HepG2 (cell line): ENCODE data around the gene ZBED3. TPM values are rescaled to one million over a fixed set of nuclear protein-coding genes. Genes with fewer than 3 reads are reported as not detected.

Experiments used
- DPF2 ChIP-seq: sonication (generic); formaldehyde crosslinking; IDR thresholded peaks from 2 replicates; pipeline ENCODE4 v1.4.0; 2020; ENCODE audit warnings: mild to moderate bottlenecking, low read depth, missing genetic modification reagents, borderline replicate concordance
- ISL2 ChIP-seq: sonication (generic); formaldehyde crosslinking; IDR thresholded peaks from 2 replicates; pipeline ENCODE4 v1.5.0; 2020; ENCODE audit warnings: missing genetic modification reagents
- MYC ChIP-seq: sonication (generic); formaldehyde crosslinking; IDR thresholded peaks from 2 replicates; pipeline ENCODE4 v1.9.0; 2021; ENCODE audit warnings: missing genetic modification reagents, borderline replicate concordance
- NR3C1 ChIP-seq: sonication (generic); formaldehyde crosslinking; IDR thresholded peaks from 2 replicates; pipeline ENCODE4 v1.4.0; 2020; ENCODE audit warnings: missing genetic modification reagents
- PCBP1 ChIP-seq: fragments of 200-400 bp; formaldehyde crosslinking; IDR thresholded peaks from 2 replicates; pipeline ENCODE4 v1.6.1; 2017; ENCODE audit warnings: mild to moderate bottlenecking, low read depth, low read length, borderline replicate concordance
- PHB2 ChIP-seq: fragments of 450-650 bp; IDR thresholded peaks from 2 replicates; pipeline ENCODE4 v1.6.1; 2018; ENCODE audit not compliant: partially characterized antibody
- SAFB2 ChIP-seq: sonication (generic); formaldehyde crosslinking; IDR thresholded peaks from 2 replicates; pipeline ENCODE4 v1.5.1; 2020; ENCODE audit warnings: missing genetic modification reagents, low read depth, mild to moderate bottlenecking, borderline replicate concordance
- SOX5 ChIP-seq: IDR thresholded peaks from 2 replicates; pipeline ENCODE4 v1.6.1; 2016; ENCODE audit warnings: borderline replicate concordance
- ZFAT ChIP-seq: sonication (generic); formaldehyde crosslinking; conservative IDR thresholded peaks from 2 replicates; pipeline ENCODE4 v1.8.1; 2023; ENCODE audit warnings: missing genetic modification reagents, inconsistent platforms
- ZNF230 ChIP-seq: sonication (generic); formaldehyde crosslinking; IDR thresholded peaks from 2 replicates; pipeline ENCODE4 v1.4.0; 2020; ENCODE audit warnings: mild to moderate bottlenecking, missing genetic modification reagents
- ZNF343 ChIP-seq: sonication (generic); formaldehyde crosslinking; IDR thresholded peaks from 2 replicates; pipeline ENCODE4 v1.4.0; 2020; ENCODE audit warnings: mild to moderate bottlenecking, missing genetic modification reagents
- ZNF547 ChIP-seq: sonication (generic); formaldehyde crosslinking; IDR thresholded peaks from 2 replicates; pipeline ENCODE4 v1.5.1; 2020; ENCODE audit warnings: mild to moderate bottlenecking, missing genetic modification reagents
- ZNF761 ChIP-seq: sonication (generic); formaldehyde crosslinking; conservative IDR thresholded peaks from 2 replicates; pipeline ENCODE4 v1.4.0; 2020; ENCODE audit warnings: mild to moderate bottlenecking, missing genetic modification reagents
- polyA plus RNA-seq, 8 experiments: library from polyadenylated mRNA; depleted of rRNA in 3 of 8; stranded (reverse) in 7 of 8; unstranded in 1 of 8; fragments of >200 nt; fragmentation: Illumina TruSeq in 4 of 8; extraction: Trizol in 4 of 8; gene quantifications; 2 replicates each; pipeline versions ENCODE4 v1.2.1 to v1.2.3, GENCODE V29; 2011 to 2016; ENCODE audit warnings: low read depth in 4 of 8, missing spikeins in 1 of 8, mixed read lengths in 1 of 8; ENCODE audit not compliant: insufficient read depth in 1 of 8
- total RNA-seq, 5 experiments: library from RNA; depleted of rRNA; stranded (reverse); fragments of >200 nt; fragmentation: Illumina TruSeq; extraction: Trizol; gene quantifications; 2 replicates each; pipeline ENCODE4 v1.2.3, GENCODE V29; 2016; ENCODE audit warnings: low read depth in 1 of 5
- TF ChIP-seq, protein P1 (sequence below): sonication (generic); formaldehyde crosslinking; conservative IDR thresholded peaks from 2 replicates; pipeline ENCODE4 v1.8.0; 2022; ENCODE audit warnings: mild to moderate bottlenecking, moderate library complexity, missing genetic modification reagents
- TF ChIP-seq, protein P2 (sequence below): sonication (generic); formaldehyde crosslinking; IDR thresholded peaks from 2 replicates; pipeline ENCODE4 v1.4.0; 2020; ENCODE audit warnings: mild to moderate bottlenecking, low read depth, missing genetic modification reagents
- TF ChIP-seq, protein P3 (sequence below): sonication (generic); formaldehyde crosslinking; IDR thresholded peaks from 2 replicates; pipeline ENCODE4 v1.4.0; 2020; ENCODE audit warnings: missing genetic modification reagents, borderline replicate concordance

The ZBED3 gene
- total and polyA plus RNA-seq, 2 of the 13 experiments (the other 11 are each of a cell fraction or from before 2014, with no cell fraction given), result 2.3 to 8.1 TPM

DNA sequence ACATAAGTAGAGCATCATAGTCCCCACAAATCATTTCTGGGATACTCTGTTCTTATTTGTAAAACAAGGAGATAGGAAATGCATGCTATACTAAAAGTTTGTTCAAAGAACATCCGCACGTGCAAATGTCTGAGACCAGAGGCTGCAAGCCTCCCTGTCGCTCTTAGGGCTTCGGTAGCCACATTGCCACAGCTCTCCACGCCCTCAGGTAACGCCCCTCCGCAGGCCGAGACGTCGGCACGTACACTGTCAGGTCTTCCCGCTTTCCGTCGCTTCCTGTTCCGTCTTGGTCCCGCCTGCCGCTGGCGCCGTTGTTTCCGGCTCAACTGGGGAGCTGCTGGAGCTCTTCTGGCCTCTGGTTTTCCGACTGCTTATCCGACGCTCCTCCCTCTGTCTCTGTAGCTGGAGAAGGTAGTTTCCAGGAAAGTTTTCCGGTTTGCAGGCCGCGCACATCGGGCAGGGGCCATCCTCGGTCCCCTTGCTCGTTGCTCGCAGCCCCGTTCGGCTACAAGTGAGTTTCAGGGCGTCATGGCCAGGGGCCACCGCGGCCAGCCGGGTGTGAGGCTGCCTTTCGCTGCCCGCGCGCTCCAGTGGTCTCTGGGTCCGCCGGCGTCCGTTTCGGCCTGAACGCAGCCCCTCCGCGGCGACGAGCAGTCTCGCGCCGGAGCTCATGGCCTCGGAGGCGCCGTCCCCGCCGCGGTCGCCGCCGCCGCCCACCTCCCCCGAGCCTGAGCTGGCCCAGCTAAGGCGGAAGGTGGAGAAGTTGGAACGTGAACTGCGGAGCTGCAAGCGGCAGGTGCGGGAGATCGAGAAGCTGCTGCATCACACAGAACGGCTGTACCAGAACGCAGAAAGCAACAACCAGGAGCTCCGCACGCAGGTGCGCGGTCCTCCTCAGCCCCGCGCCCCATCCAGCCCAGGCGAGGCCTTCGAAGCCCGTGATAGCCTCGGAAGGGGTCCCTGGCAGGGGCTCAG lies 56.7 kb downstream of the ZBED3 start, which contains the start of gene AGGF1 (continued):
- TF ChIP-seq, protein P1, sequence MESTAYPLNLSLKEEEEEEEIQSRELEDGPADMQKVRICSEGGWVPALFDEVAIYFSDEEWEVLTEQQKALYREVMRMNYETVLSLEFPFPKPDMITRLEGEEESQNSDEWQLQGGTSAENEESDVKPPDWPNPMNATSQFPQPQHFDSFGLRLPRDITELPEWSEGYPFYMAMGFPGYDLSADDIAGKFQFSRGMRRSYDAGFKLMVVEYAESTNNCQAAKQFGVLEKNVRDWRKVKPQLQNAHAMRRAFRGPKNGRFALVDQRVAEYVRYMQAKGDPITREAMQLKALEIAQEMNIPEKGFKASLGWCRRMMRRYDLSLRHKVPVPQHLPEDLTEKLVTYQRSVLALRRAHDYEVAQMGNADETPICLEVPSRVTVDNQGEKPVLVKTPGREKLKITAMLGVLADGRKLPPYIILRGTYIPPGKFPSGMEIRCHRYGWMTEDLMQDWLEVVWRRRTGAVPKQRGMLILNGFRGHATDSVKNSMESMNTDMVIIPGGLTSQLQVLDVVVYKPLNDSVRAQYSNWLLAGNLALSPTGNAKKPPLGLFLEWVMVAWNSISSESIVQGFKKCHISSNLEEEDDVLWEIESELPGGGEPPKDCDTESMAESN (CRISPR knock-in tag), result no peak
- peak; percentile 87 for TF ChIP-seq ZNF343 (CRISPR knock-in tag)
- no peak; the same call in 1 of the 2 replicates for TF ChIP-seq SAFB2
- TF ChIP-seq, protein P2, sequence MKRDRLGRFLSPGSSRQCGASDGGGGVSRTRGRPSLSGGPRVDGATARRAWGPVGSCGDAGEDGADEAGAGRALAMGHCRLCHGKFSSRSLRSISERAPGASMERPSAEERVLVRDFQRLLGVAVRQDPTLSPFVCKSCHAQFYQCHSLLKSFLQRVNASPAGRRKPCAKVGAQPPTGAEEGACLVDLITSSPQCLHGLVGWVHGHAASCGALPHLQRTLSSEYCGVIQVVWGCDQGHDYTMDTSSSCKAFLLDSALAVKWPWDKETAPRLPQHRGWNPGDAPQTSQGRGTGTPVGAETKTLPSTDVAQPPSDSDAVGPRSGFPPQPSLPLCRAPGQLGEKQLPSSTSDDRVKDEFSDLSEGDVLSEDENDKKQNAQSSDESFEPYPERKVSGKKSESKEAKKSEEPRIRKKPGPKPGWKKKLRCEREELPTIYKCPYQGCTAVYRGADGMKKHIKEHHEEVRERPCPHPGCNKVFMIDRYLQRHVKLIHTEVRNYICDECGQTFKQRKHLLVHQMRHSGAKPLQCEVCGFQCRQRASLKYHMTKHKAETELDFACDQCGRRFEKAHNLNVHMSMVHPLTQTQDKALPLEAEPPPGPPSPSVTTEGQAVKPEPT (CRISPR knock-in tag), result peak; percentile 89; the same call in 1 of the 2 replicates
- TF ChIP-seq ZNF230 (CRISPR knock-in tag), result peak; percentile 86
- TF ChIP-seq ISL2, result 0 out of 2 replicates have a peak, but pooled peaks have one; percentile 40
- no peak for TF ChIP-seq PHB2
- peak; percentile 80 for TF ChIP-seq MYC (CRISPR knock-in tag)
- TF ChIP-seq SOX5 (CRISPR knock-in tag), result peak; percentile 59
- TF ChIP-seq ZFAT (CRISPR knock-in tag), result no peak
- TF ChIP-seq ZNF547, result peak; percentile 79
- TF ChIP-seq DPF2 (CRISPR knock-in tag), result no peak
- no peak for TF ChIP-seq PCBP1
- TF ChIP-seq, protein P3, sequence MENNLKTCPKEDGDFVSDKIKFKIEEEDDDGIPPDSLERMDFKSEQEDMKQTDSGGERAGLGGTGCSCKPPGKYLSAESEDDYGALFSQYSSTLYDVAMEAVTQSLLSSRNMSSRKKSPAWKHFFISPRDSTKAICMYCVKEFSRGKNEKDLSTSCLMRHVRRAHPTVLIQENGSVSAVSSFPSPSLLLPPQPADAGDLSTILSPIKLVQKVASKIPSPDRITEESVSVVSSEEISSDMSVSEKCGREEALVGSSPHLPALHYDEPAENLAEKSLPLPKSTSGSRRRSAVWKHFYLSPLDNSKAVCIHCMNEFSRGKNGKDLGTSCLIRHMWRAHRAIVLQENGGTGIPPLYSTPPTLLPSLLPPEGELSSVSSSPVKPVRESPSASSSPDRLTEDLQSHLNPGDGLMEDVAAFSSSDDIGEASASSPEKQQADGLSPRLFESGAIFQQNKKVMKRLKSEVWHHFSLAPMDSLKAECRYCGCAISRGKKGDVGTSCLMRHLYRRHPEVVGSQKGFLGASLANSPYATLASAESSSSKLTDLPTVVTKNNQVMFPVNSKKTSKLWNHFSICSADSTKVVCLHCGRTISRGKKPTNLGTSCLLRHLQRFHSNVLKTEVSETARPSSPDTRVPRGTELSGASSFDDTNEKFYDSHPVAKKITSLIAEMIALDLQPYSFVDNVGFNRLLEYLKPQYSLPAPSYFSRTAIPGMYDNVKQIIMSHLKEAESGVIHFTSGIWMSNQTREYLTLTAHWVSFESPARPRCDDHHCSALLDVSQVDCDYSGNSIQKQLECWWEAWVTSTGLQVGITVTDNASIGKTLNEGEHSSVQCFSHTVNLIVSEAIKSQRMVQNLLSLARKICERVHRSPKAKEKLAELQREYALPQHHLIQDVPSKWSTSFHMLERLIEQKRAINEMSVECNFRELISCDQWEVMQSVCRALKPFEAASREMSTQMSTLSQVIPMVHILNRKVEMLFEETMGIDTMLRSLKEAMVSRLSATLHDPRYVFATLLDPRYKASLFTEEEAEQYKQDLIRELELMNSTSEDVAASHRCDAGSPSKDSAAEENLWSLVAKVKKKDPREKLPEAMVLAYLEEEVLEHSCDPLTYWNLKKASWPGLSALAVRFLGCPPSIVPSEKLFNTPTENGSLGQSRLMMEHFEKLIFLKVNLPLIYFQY (CRISPR knock-in tag), result no peak; the same call in 1 of the 2 replicates
- TF ChIP-seq NR3C1, result no peak
- TF ChIP-seq ZNF761 (CRISPR knock-in tag), result peak; percentile 69; the same call in 1 of the 2 replicates
